Keratinocyte (primary cell): ENCODE results near the gene THUMPD1. TPM values are rescaled to one million over a fixed set of nuclear protein-coding genes. Genes with fewer than 3 reads are reported as not detected.
"Not testable (repeated sequence)": the region's sequence is repeated elsewhere in the genome, so short reads cannot be mapped to it uniquely, and the experiment has no call there.

Source experiments
- DNase-seq: peaks from one replicate; pipeline ENCODE4 v3.0.0-alpha.2; 2011; ENCODE audit warnings: low read depth, missing footprints, low spot score
- FAIRE-seq: peaks from 2 replicates; lab custom pipeline; 2011; peaks lifted over from hg19 to GRCh38; lab: Jason Lieb, UNC
- H2AFZ ChIP-seq: 2 replicates; pipeline ENCODE4 v1.6.0; 2012; ENCODE audit warnings: low read length, control low read depth, inconsistent platforms; ENCODE audit not compliant: control insufficient read depth
- H3K27ac ChIP-seq: 2 replicates; pipeline ENCODE4 v1.5.1; 2011; ENCODE audit warnings: low read length; ENCODE audit not compliant: control insufficient read depth, insufficient read depth
- H3K27me3 ChIP-seq: 3 replicates; pipeline ENCODE4 v1.6.0; 2011; ENCODE audit warnings: low read length; ENCODE audit not compliant: control insufficient read depth, insufficient read depth; ENCODE audit errors: extremely low read depth
- H3K36me3 ChIP-seq, 2 experiments: 2 replicates in 1 of 2; 3 replicates in 1 of 2; pipeline ENCODE4 v1.5.1; 2011; ENCODE audit warnings: low read length in 2 of 2, mild to moderate bottlenecking in 1 of 2; ENCODE audit not compliant: control insufficient read depth in 2 of 2, insufficient read depth in 2 of 2; ENCODE audit errors: extremely low read depth in 1 of 2
- H3K4me1 ChIP-seq: 3 replicates; pipeline ENCODE4 v1.5.1; 2011; ENCODE audit warnings: low read length; ENCODE audit not compliant: control insufficient read depth, insufficient read depth; ENCODE audit errors: extremely low read depth
- H3K4me2 ChIP-seq: 3 replicates; pipeline ENCODE4 v1.6.0; 2011; ENCODE audit warnings: low read depth, low read length; ENCODE audit not compliant: control insufficient read depth, insufficient read depth; ENCODE audit errors: extremely low read depth
- H3K4me3 ChIP-seq, 3 experiments: fragments of 200-600 bp in 1 of 3; sonication (generic) in 1 of 3; 2 replicates in 2 of 3; 3 replicates in 1 of 3; pipeline ENCODE4 v1.5.1; 2011 to 2016; ENCODE audit warnings: low read length in 3 of 3, mild to moderate bottlenecking in 3 of 3, control low read depth in 2 of 3, inconsistent platforms in 1 of 3, low read depth in 1 of 3, mixed read lengths in 1 of 3, mixed run types in 1 of 3, moderate library complexity in 1 of 3; ENCODE audit not compliant: control insufficient read depth in 2 of 3, insufficient read depth in 2 of 3; ENCODE audit errors: extremely low read depth in 1 of 3
- H3K79me2 ChIP-seq: 2 replicates; pipeline ENCODE4 v1.6.0; 2012; ENCODE audit warnings: low read length; ENCODE audit not compliant: control insufficient read depth, insufficient read depth
- H3K9ac ChIP-seq: 3 replicates; pipeline ENCODE4 v1.6.0; 2011; ENCODE audit warnings: low read length; ENCODE audit not compliant: control insufficient read depth, insufficient read depth; ENCODE audit errors: extremely low read depth
- H3K9me1 ChIP-seq: 3 replicates; pipeline ENCODE4 v1.6.0; 2011; ENCODE audit warnings: low read length; ENCODE audit not compliant: control insufficient read depth, insufficient read depth; ENCODE audit errors: extremely low read depth
- H3K9me3 ChIP-seq: 2 replicates; pipeline ENCODE4 v1.5.1; 2012; ENCODE audit warnings: low read depth, low read length; ENCODE audit not compliant: control insufficient read depth
- H4K20me1 ChIP-seq: 3 replicates; pipeline ENCODE4 v1.6.0; 2011; ENCODE audit warnings: low read length; ENCODE audit not compliant: control insufficient read depth, insufficient read depth; ENCODE audit errors: extremely low read depth
- EZH2 ChIP-seq: IDR thresholded peaks from one replicate; pipeline ENCODE4 v1.6.1; 2012; ENCODE audit warnings: inconsistent platforms, mild to moderate bottlenecking, low read length, moderate library complexity
- dilution Hi-C: fragments of 300-500 bp; cut with MboI; formaldehyde crosslinking; loops from one replicate; pipeline ENCODE4 v1.7.0; 2020; ENCODE audit warnings: low sequenced_read_pairs; ENCODE audit not compliant: extremely low pct_ligation_motif_present
- polyA plus RNA-seq, 5 experiments: library from polyadenylated mRNA; depleted of rRNA in 3 of 5; stranded (reverse) in 3 of 5; stranded (forward) in 1 of 5; unstranded in 1 of 5; fragments of >200 nt; gene quantifications; 1 replicate in 1 of 5; 2 replicates in 3 of 5; 3 replicates in 1 of 5; pipeline versions ENCODE4 v1.2.1 to v1.2.3, GENCODE V29; 2011 to 2012; ENCODE audit warnings: missing spikeins in 2 of 5, low read depth in 1 of 5, low replicate concordance in 1 of 5
- TF ChIP-seq, protein P1 (sequence below), 3 experiments: IDR thresholded peaks in 1 of 3; conservative IDR thresholded peaks in 1 of 3; optimal IDR thresholded peaks in 1 of 3; 2 replicates in 2 of 3; 3 replicates in 1 of 3; pipeline versions ENCODE3 to v1.5.1; 2011; ENCODE audit warnings: low read length in 3 of 3, mild to moderate bottlenecking in 3 of 3, moderate library complexity in 2 of 3, control low read depth in 1 of 3, inconsistent platforms in 1 of 3; ENCODE audit not compliant: insufficient read depth in 2 of 3; ENCODE audit errors: extremely low read depth in 1 of 3

The THUMPD1 gene
- polyA plus RNA-seq, 1 donor (not counting 4 experiments of a cell fraction or from before 2014, with no cell fraction given): 25.9 TPM

DNA sequence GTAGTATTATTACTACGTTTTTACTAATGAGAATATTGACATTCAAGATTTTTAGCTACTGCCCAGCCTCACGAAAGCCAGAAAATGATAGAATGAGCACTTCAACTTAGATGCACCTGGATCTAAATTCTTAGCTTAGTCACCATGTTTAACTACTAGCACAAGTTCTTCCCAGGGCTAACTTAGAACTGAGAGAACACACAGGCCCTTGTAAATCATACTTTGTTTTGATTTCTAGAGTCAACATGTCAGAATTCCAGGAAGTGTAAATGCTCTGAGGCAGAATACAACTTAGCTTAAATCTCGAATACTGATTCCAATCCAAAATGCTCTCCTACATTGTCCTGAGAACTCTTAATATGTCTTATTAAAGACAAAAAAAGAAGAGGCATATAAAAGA lies 37.3 kb downstream of the THUMPD1 start:
- H3K79me2 ChIP-seq: no peaks in the 10 kb centered on the region
- H4K20me1 ChIP-seq: no peaks in the 10 kb centered on the region
- dilution Hi-C loops: no loop called here
- no peak for DNase-seq
- no peak overlapping the region for H2AFZ ChIP-seq
- H3K4me3 ChIP-seq: no peak overlapping the region
- H3K4me1 ChIP-seq: no peaks in the 10 kb centered on the region
- no peak for FAIRE-seq
- no peaks in the 10 kb centered on the region for H3K36me3 ChIP-seq
- no peaks in the 10 kb centered on the region for H3K9me1 ChIP-seq
- no peaks in the 10 kb centered on the region for H3K9me3 ChIP-seq
- no peak overlapping the region for H3K27ac ChIP-seq
- no peak overlapping the region for H3K9ac ChIP-seq
- no peak overlapping the region for H3K4me2 ChIP-seq
- no peaks in the 10 kb centered on the region for H3K27me3 ChIP-seq
- TF ChIP-seq, protein P1, sequence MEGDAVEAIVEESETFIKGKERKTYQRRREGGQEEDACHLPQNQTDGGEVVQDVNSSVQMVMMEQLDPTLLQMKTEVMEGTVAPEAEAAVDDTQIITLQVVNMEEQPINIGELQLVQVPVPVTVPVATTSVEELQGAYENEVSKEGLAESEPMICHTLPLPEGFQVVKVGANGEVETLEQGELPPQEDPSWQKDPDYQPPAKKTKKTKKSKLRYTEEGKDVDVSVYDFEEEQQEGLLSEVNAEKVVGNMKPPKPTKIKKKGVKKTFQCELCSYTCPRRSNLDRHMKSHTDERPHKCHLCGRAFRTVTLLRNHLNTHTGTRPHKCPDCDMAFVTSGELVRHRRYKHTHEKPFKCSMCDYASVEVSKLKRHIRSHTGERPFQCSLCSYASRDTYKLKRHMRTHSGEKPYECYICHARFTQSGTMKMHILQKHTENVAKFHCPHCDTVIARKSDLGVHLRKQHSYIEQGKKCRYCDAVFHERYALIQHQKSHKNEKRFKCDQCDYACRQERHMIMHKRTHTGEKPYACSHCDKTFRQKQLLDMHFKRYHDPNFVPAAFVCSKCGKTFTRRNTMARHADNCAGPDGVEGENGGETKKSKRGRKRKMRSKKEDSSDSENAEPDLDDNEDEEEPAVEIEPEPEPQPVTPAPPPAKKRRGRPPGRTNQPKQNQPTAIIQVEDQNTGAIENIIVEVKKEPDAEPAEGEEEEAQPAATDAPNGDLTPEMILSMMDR (optimal IDR thresholded peaks at IDR 0.05 in 1 of 3, IDR thresholded peaks at IDR 0.05 in 1 of 3, conservative IDR thresholded peaks at IDR 0.05 in 1 of 3; ENCODE audit: extremely low read depth in 1 of 3, insufficient read depth in 2 of 3, low read length in 3 of 3): no peak
- TF ChIP-seq EZH2: no peak

- not testable (repeated sequence) for FAIRE-seq, H3K27me3 ChIP-seq
These were observed 39.9 kb downstream of the THUMPD1 start for GRCh38 chr16:20701692-20702091.

GRCh38 chr16:20696618-20697017 lies 45.0 kb downstream of the THUMPD1 start:
- no peaks in the 10 kb centered on the region for H3K79me2 ChIP-seq
- H3K9me3 ChIP-seq: no peaks in the 10 kb centered on the region
- no peak for DNase-seq
- H2AFZ ChIP-seq: no peak overlapping the region
- H3K27me3 ChIP-seq: no peaks in the 10 kb centered on the region
- H3K4me1 ChIP-seq: no peaks in the 10 kb centered on the region
- H3K9me1 ChIP-seq: no peaks in the 10 kb centered on the region
- H3K9ac ChIP-seq: no peak overlapping the region
- H3K4me2 ChIP-seq: no peak overlapping the region
- no peak for FAIRE-seq
- H4K20me1 ChIP-seq: no peaks in the 10 kb centered on the region
- dilution Hi-C loops: no loop called here
- no peak overlapping the region for H3K27ac ChIP-seq
- H3K4me3 ChIP-seq: no peak overlapping the region
- no peaks in the 10 kb centered on the region for H3K36me3 ChIP-seq
- no peak for TF ChIP-seq EZH2
- TF ChIP-seq, protein P1 (optimal IDR thresholded peaks at IDR 0.05 in 1 of 3, IDR thresholded peaks at IDR 0.05 in 1 of 3, conservative IDR thresholded peaks at IDR 0.05 in 1 of 3; ENCODE audit: extremely low read depth in 1 of 3, insufficient read depth in 2 of 3, low read length in 3 of 3): no peak

More at GRCh38 chr16:20701692-20702091, 39.9 kb downstream of the THUMPD1 start:
- H3K9ac ChIP-seq, H3K36me3 ChIP-seq, H3K79me2 ChIP-seq, DNase-seq, dilution Hi-C loops, H3K4me3 ChIP-seq, H3K4me1 ChIP-seq, H2AFZ ChIP-seq, H4K20me1 ChIP-seq, H3K9me1 ChIP-seq, H3K4me2 ChIP-seq, H3K9me3 ChIP-seq, H3K27ac ChIP-seq: not testable (repeated sequence)
